Amniotic stem cell (primary cell): ENCODE data around the gene DARS1.
"Not testable (repeated sequence)": the region's sequence is repeated elsewhere in the genome, so short reads cannot be mapped to it uniquely, and the experiment has no call there.

Experiments
- DNase-seq: peaks from one replicate; lab custom pipeline; 2025; lab: John Stamatoyannopoulos, UW

DARS1 gene

GRCh38 chr2:135942936-135943688, 42.3 kb downstream of the DARS1 start:
- DNase-seq: no peak

GRCh38 chr2:135936524-135936923, 48.9 kb downstream of the DARS1 start:
- DNase-seq: no peak

- no peak for DNase-seq
Observed at GRCh38 chr2:135935914-135936313, 49.5 kb downstream of the DARS1 start.

GRCh38 chr2:135931776-135932443, 53.5 kb downstream of the DARS1 start:
- DNase-seq: no peak

GRCh38 chr2:135926605-135927004, 58.8 kb downstream of the DARS1 start:
- no peak for DNase-seq

GRCh38 chr2:135925571-135925970, 59.9 kb downstream of the DARS1 start:
- no peak for DNase-seq

GRCh38 chr2:135916207-135916606, 69.2 kb downstream of the DARS1 start:
- no peak for DNase-seq

- DNase-seq: no peak
Observed at GRCh38 chr2:135914485-135914884, 70.9 kb downstream of the DARS1 start.

GRCh38 chr2:135913727-135914365, 71.6 kb downstream of the DARS1 start:
- DNase-seq: peak; percentile 25

- peak; percentile 56 for DNase-seq
Observed at GRCh38 chr2:135909976-135910375, 75.5 kb downstream of the DARS1 start.

GRCh38 chr2:135905679-135906078, 79.7 kb downstream of the DARS1 start:
- DNase-seq: no peak

- peak; percentile 30 for DNase-seq
Observed at GRCh38 chr2:135904341-135904989, 81.0 kb downstream of the DARS1 start.

- no peak for DNase-seq
Observed at GRCh38 chr2:135903650-135904049, 81.8 kb downstream of the DARS1 start.

- DNase-seq: no peak
Observed at GRCh38 chr2:135899567-135899966, 85.9 kb downstream of the DARS1 start.

- DNase-seq: no peak
Observed at GRCh38 chr2:135898234-135898786, 87.1 kb downstream of the DARS1 start.

- no peak for DNase-seq
Observed at GRCh38 chr2:135894930-135895329, 90.5 kb downstream of the DARS1 start.

- DNase-seq: no peak
Observed at GRCh38 chr2:135893374-135893794, 92.0 kb downstream of the DARS1 start.

GRCh38 chr2:135890835-135891234, 94.6 kb downstream of the DARS1 start:
- no peak for DNase-seq

GRCh38 chr2:135890149-135890548, 95.3 kb downstream of the DARS1 start:
- no peak for DNase-seq

GRCh38 chr2:135888587-135888986, 96.8 kb downstream of the DARS1 start:
- not testable (repeated sequence) for DNase-seq

GRCh38 chr2:135885709-135886108, 99.7 kb downstream of the DARS1 start:
- DNase-seq: no peak

- DNase-seq: no peak
Observed at GRCh38 chr2:135882415-135882814, 103.0 kb downstream of the DARS1 start.
